Measurements from ENCODE around the gene ART4. TPM values are rescaled to one million over a fixed set of nuclear protein-coding genes. Genes with fewer than 3 reads are reported as not detected.

ART4 gene
- total RNA-seq, 2 donors from 2014 or later, result not detected

DNA sequence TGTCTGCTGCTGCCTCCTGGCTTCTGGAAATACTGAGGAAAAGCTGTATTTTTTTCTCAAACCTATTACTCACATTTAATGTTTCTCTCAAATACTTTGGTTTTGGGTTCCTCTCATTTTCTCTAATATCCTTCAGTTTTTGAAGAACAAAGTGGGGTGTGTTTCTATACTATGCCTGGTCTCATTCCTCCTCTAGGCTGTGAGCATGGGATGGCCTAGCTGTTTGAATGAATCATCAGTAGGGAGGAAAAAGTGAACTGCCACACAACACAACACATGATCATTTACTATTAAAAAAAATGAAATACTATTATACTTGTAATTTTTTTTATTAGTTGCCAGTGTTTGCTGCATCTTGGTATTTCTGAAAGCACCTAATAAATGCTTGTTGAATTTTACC lies 18.1 kb downstream of the ART4 start:
- ATAC-seq (replicated peaks in 1 of 2) (no peak), DNase-seq (no peak)
- Mint-ChIP-seq H3K27ac (no peak overlapping the region), H3K4me1 (ENCODE audit: low read depth) (peaks cover 25% of the 10 kb centered on the region), H3K36me3 (ENCODE audit: insufficient read depth in 2 of 2) (no peaks in the 10 kb centered on the region), H3K27me3 (ENCODE audit: low read depth) (no peaks in the 10 kb centered on the region), H3K9me3 (no peaks in the 10 kb centered on the region), H3K4me3 (no peak overlapping the region)

DNA sequence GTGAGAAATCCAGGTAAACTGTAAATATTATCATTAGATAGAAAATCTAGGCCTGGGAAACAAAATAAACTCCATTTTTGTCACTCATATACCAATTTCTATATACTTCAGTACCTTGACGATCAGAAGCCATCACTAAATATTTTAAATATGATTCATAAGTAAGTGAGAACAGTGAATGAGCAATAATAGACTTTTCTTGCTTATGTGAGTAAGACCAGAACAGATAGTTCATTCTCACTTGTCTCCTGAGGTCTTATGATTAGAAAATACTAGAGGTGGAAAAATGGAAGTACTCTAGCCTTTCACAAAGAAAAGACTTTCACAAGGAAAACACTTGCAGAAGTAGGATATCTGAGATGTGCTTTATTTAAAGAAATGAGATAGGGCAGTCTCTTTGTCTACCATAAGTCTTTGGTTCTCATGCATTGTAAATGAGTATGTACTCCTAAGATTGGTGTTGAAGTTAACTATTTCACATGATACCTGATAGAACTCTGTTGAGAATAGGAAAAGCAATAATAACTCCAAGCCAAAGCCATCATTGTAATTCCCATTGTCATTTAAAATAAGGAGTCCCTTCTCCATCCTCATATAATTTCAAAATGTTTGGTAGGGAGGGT lies 19.2 kb downstream of the ART4 start:
- peaks cover 25% of the 10 kb centered on the region for H3K4me1 Mint-ChIP-seq (ENCODE audit: low read depth)
- peak overlapping the region in 1 of 2 donors; percentile 44 for H3K4me3 Mint-ChIP-seq
- no peaks in the 10 kb centered on the region for H3K27me3 Mint-ChIP-seq (ENCODE audit: low read depth)
- H3K36me3 Mint-ChIP-seq (ENCODE audit: insufficient read depth in 2 of 2), result no peaks in the 10 kb centered on the region
- H3K9me3 Mint-ChIP-seq, result no peaks in the 10 kb centered on the region
- H3K27ac Mint-ChIP-seq, result no peak overlapping the region
- peak; percentile 87 to 92 for ATAC-seq (replicated peaks in 1 of 2)
- no peak for DNase-seq

- Mint-ChIP-seq H3K9me3 (peaks cover 0 to 3% of the 10 kb centered on the region in 2 donors), H3K27me3 (ENCODE audit: low read depth) (no peaks in the 10 kb centered on the region), H3K4me1 (ENCODE audit: low read depth) (peaks cover 20% of the 10 kb centered on the region), H3K27ac (no peak within 1 kb of the TSS), H3K4me3 (no peak within 1 kb of the TSS), H3K36me3 (ENCODE audit: insufficient read depth in 2 of 2) (no peaks in the 10 kb centered on the region)
- DNase-seq (no peak), ATAC-seq (replicated peaks in 1 of 2) (no peak)
Measured at GRCh38 chr12:14814014-14814413, 29.3 kb downstream of the ART4 start, which contains the start of gene SMCO3. SMCO3 (minus strand) TSS chr12:14814182; CDS start chr12:14806680, 7,502 bp downstream.

DNA sequence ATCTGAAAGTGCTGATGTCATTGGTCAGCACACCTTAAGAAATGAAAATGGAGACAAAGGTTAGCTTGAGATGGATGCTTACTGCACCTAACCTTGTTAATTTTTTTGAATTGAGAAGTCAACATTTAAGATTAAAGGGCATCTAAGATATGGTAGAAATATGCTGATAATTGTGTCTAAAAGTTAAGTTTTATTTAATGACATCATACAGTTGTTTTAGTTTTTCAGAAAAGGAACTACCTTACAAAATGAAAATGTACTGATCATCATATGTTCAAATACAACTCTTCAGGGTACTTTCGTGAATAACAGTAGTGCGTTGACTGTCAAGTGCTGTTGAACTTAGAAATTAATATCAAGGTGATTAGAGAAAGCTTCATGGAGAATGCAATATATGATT lies 31.8 kb downstream of the ART4 start:
- no peaks in the 10 kb centered on the region for H3K9me3 Mint-ChIP-seq

GRCh38 chr12:14810953-14811483 lies 32.3 kb downstream of the ART4 start:
- H3K27ac Mint-ChIP-seq, result no peak overlapping the region

More for the DNA sequence above, 31.8 kb downstream of the ART4 start:
- no peaks in the 10 kb centered on the region for H3K27me3 Mint-ChIP-seq (ENCODE audit: low read depth)
- H3K36me3 Mint-ChIP-seq (ENCODE audit: insufficient read depth in 2 of 2), result no peaks in the 10 kb centered on the region
- peaks cover 14% of the 10 kb centered on the region for H3K4me1 Mint-ChIP-seq (ENCODE audit: low read depth)
- no peak overlapping the region for H3K27ac Mint-ChIP-seq
- ATAC-seq (replicated peaks in 1 of 2), result no peak
- H3K4me3 Mint-ChIP-seq, result no peak overlapping the region
- no peak for DNase-seq

GRCh38 chr12:14810167-14810952 lies 33.0 kb downstream of the ART4 start:
- ATAC-seq (replicated peaks in 1 of 2) (no peak), DNase-seq (no peak)
- Mint-ChIP-seq H3K27ac (no peak overlapping the region), H3K36me3 (ENCODE audit: insufficient read depth in 2 of 2) (no peaks in the 10 kb centered on the region), H3K4me3 (no peak overlapping the region), H3K4me1 (ENCODE audit: low read depth) (peaks cover 18% of the 10 kb centered on the region), H3K27me3 (ENCODE audit: low read depth) (no peaks in the 10 kb centered on the region), H3K9me3 (no peaks in the 10 kb centered on the region)

More at GRCh38 chr12:14810953-14811483, 32.3 kb downstream of the ART4 start:
- Mint-ChIP-seq H3K4me1 (ENCODE audit: low read depth) (peaks cover 14% of the 10 kb centered on the region), H3K9me3 (no peaks in the 10 kb centered on the region), H3K27me3 (ENCODE audit: low read depth) (no peaks in the 10 kb centered on the region), H3K4me3 (no peak overlapping the region), H3K36me3 (ENCODE audit: insufficient read depth in 2 of 2) (no peaks in the 10 kb centered on the region)
- peak in 1 of 2 donors; percentile 8 for DNase-seq
- ATAC-seq (replicated peaks in 1 of 2), result no peak

DNA sequence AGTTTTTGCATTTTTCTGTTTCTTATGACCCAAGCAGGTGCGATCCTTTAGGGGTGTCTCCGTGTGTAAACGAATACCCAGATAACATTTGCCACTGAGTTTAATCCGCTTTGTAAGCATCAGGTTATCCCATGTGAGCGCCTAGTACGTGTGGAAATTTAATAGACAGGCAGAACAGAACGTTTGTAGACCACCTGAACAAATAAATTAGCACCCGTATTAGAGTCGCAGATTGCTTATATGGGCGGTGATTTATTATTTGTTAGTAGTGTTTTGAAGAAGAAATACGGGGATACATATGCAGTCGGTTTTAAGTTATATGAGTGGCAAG lies 39.5 kb downstream of the ART4 start:
- Mint-ChIP-seq H3K9me3 (no peaks in the 10 kb centered on the region), H3K4me3 (no peak overlapping the region), H3K27me3 (ENCODE audit: low read depth) (no peaks in the 10 kb centered on the region), H3K36me3 (ENCODE audit: insufficient read depth in 2 of 2) (peaks cover 5 to 19% of the 10 kb centered on the region in 2 donors), H3K27ac (no peak overlapping the region), H3K4me1 (ENCODE audit: low read depth) (peaks cover 17% of the 10 kb centered on the region)
- ATAC-seq (replicated peaks in 1 of 2) (peak; percentile 1 to 2), DNase-seq (no peak)

- Mint-ChIP-seq H3K27me3 (ENCODE audit: low read depth) (no peaks in the 10 kb centered on the region), H3K27ac (no peak within 1 kb of the TSS), H3K4me1 (ENCODE audit: low read depth) (peaks cover 17% of the 10 kb centered on the region), H3K9me3 (no peaks in the 10 kb centered on the region), H3K36me3 (ENCODE audit: insufficient read depth in 2 of 2) (peaks cover 5 to 24% of the 10 kb centered on the region in 2 donors), H3K4me3 (no peak within 1 kb of the TSS)
- ATAC-seq (replicated peaks in 1 of 2) (peak; percentile 98), DNase-seq (peak; percentile 87 to 90)
Measured at GRCh38 chr12:14803011-14803829, 40.1 kb downstream of the ART4 start, which contains the start of the genes C12orf60 and WBP11. C12orf60 (plus strand) TSS chr12:14803670; CDS start chr12:14822936, 19,266 bp downstream. WBP11 (minus strand) TSS chr12:14803478; CDS start chr12:14801383, 2,095 bp downstream.

DNA sequence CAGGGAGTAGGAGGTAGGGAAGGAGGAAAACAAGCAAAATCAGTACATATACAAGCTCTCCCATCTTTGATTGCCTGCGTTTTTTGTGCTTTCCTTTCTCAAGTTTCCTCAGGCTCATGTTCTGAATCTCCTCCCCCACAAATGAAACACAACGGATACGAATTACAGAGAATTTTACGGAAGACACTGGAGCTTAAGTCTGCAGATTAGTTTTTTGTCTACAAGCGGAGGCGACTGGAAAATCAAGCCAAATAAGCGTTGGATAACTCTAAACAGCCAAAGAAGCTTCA lies 40.7 kb downstream of the ART4 start:
- Mint-ChIP-seq H3K4me1 (ENCODE audit: low read depth) (peaks cover 17% of the 10 kb centered on the region), H3K27ac (no peak overlapping the region), H3K27me3 (ENCODE audit: low read depth) (no peaks in the 10 kb centered on the region), H3K4me3 (no peak overlapping the region), H3K36me3 (ENCODE audit: insufficient read depth in 2 of 2) (peaks cover 5 to 28% of the 10 kb centered on the region in 2 donors), H3K9me3 (no peaks in the 10 kb centered on the region)
- ATAC-seq (replicated peaks in 1 of 2) (no peak), DNase-seq (no peak)

- Mint-ChIP-seq H3K4me3 (no peak overlapping the region), H3K36me3 (ENCODE audit: insufficient read depth in 2 of 2) (peaks cover 5 to 33% of the 10 kb centered on the region in 2 donors)
Measured at GRCh38 chr12:14802247-14802646, 41.1 kb downstream of the ART4 start.

GRCh38 chr12:14795028-14795448 lies 48.3 kb downstream of the ART4 start:
- no peaks in the 10 kb centered on the region for H3K27me3 Mint-ChIP-seq (ENCODE audit: low read depth)
- no peak overlapping the region for H3K4me3 Mint-ChIP-seq
- no peaks in the 10 kb centered on the region for H3K4me1 Mint-ChIP-seq (ENCODE audit: low read depth)
- H3K27ac Mint-ChIP-seq, result peak overlapping the region; percentile 22
- H3K36me3 Mint-ChIP-seq (ENCODE audit: insufficient read depth in 2 of 2), result peaks cover 9 to 72% of the 10 kb centered on the region in 2 donors
- ATAC-seq (replicated peaks in 1 of 2) (no peak), DNase-seq (no peak)
- no peaks in the 10 kb centered on the region for H3K9me3 Mint-ChIP-seq

More at GRCh38 chr12:14802247-14802646, 41.1 kb downstream of the ART4 start:
- H3K27ac Mint-ChIP-seq, result no peak overlapping the region
- no peak for DNase-seq
- no peak for ATAC-seq (replicated peaks in 1 of 2)
- H3K4me1 Mint-ChIP-seq (ENCODE audit: low read depth), result peaks cover 17% of the 10 kb centered on the region
- no peaks in the 10 kb centered on the region for H3K9me3 Mint-ChIP-seq
- H3K27me3 Mint-ChIP-seq (ENCODE audit: low read depth), result no peaks in the 10 kb centered on the region

- Mint-ChIP-seq H3K27ac (no peak overlapping the region), H3K9me3 (no peaks in the 10 kb centered on the region), H3K27me3 (ENCODE audit: low read depth) (no peaks in the 10 kb centered on the region), H3K4me1 (ENCODE audit: low read depth) (no peaks in the 10 kb centered on the region), H3K4me3 (no peak overlapping the region), H3K36me3 (ENCODE audit: insufficient read depth in 2 of 2) (peaks cover 4 to 49% of the 10 kb centered on the region in 2 donors)
- DNase-seq, result no peak
- no peak for ATAC-seq (replicated peaks in 1 of 2)
Measured at GRCh38 chr12:14785568-14785967, 57.8 kb downstream of the ART4 start.

GRCh38 chr12:14784471-14784870 lies 58.9 kb downstream of the ART4 start:
- Mint-ChIP-seq H3K27ac (no peak overlapping the region), H3K36me3 (ENCODE audit: insufficient read depth in 2 of 2) (peaks cover 4 to 38% of the 10 kb centered on the region in 2 donors)
- DNase-seq, result no peak

More at GRCh38 chr12:14784471-14784870, 58.9 kb downstream of the ART4 start:
- no peak for ATAC-seq (replicated peaks in 1 of 2)
- Mint-ChIP-seq H3K4me3 (no peak overlapping the region), H3K27me3 (ENCODE audit: low read depth) (no peaks in the 10 kb centered on the region), H3K4me1 (ENCODE audit: low read depth) (peaks cover 4% of the 10 kb centered on the region), H3K9me3 (no peaks in the 10 kb centered on the region)

Data from activated T-cell treated with anti-CD3 and anti-CD28 coated beads, Interleukin-2, amount 50 U/mL, for 72 hours (primary cell).